Muscle of leg (tissue), 11 donors: ENCODE measurements around the gene GNAL. TPM values are rescaled to one million over a fixed set of nuclear protein-coding genes. Genes with fewer than 3 reads are reported as not detected.
"Not testable (repeated sequence)": the region's sequence is repeated elsewhere in the genome, so short reads cannot be mapped to it uniquely, and the experiment has no call there.

Experiments used
- DNase-seq: peaks from one replicate; pipeline ENCODE4 v3.0.0; 2013
- H3K27ac ChIP-seq: one replicate; pipeline ENCODE4 v1.5.1; 2013; ENCODE audit warnings: mild to moderate bottlenecking, low read length, control low read depth
- H3K27me3 ChIP-seq: one replicate; pipeline ENCODE4 v1.6.1; 2013; ENCODE audit warnings: low read length; ENCODE audit not compliant: control insufficient read depth, insufficient read depth
- H3K36me3 ChIP-seq: one replicate; pipeline ENCODE4 v1.6.1; 2013; ENCODE audit warnings: low read length; ENCODE audit not compliant: control insufficient read depth, insufficient read depth
- H3K4me1 ChIP-seq: one replicate; pipeline ENCODE4 v1.6.1; 2013; ENCODE audit warnings: low read length; ENCODE audit not compliant: control insufficient read depth, insufficient read depth
- H3K4me3 ChIP-seq: one replicate; pipeline ENCODE4 v1.5.1; 2013; ENCODE audit warnings: low read length, control low read depth
- H3K9me3 ChIP-seq: replicated peaks from 2 replicates; pipeline ENCODE4 v1.6.1; 2013; ENCODE audit warnings: low read depth, low read length; ENCODE audit not compliant: control insufficient read depth
- WGBS: methylation state at CpG from one replicate; pipeline ENCODE4 v1.1.5; 2013; ENCODE audit warnings: missing lambda C conversion rate; ENCODE audit not compliant: insufficient coverage; 5-methylcytosine and 5-hydroxymethylcytosine counted together
- polyA plus RNA-seq, 8 donors: library from polyadenylated mRNA; unstranded; fragments of 120-200 nt; gene quantifications; one replicate each; pipeline versions ENCODE4 v1.2.1 to v1.2.3, GENCODE V29; 2013; ENCODE audit warnings: inconsistent platforms in 1 of 8, low replicate concordance in 1 of 8; ENCODE audit not compliant: insufficient read length in 8 of 8, insufficient read depth in 1 of 8
- total RNA-seq: library from RNA; stranded (reverse); fragments of 120-200 nt; gene quantifications from one replicate; pipeline ENCODE4 v1.2.4, GENCODE V29; 2013

Gene GNAL
- total and polyA plus RNA-seq, 9 donors, result 1.2 to 2.4 (median 1.7) TPM

DNA sequence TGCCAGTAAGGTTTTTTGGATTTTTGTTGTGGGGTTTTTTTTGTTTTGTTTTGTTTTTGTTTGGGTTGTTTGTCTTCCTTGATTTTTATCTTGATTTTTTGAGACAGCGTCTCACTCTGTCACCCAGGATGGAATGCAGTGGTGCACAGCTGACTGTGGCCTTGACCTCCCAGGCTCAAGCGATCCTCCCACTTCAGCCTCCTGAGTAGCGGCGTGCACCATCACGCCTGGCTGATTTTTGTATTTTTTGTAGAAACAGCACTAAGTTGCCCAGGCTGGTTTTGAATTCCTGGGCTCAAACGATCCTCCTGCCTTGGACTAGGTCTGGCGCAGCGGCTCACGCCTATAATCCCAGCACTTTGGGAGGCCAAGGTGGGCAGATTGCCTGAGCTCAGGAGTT, 202.7 kb downstream of the GNAL start:
- no peaks in the 10 kb centered on the region for H3K27me3 ChIP-seq
- WGBS, result 91% methylated on average over 8 of the region's 9 CpGs
- no peak for DNase-seq
- no peaks in the 10 kb centered on the region for H3K9me3 ChIP-seq
- H3K27ac ChIP-seq, result no peak overlapping the region
- no peaks in the 10 kb centered on the region for H3K4me1 ChIP-seq
- H3K4me3 ChIP-seq, result no peak overlapping the region
- peaks cover 50% of the 10 kb centered on the region for H3K36me3 ChIP-seq

DNA sequence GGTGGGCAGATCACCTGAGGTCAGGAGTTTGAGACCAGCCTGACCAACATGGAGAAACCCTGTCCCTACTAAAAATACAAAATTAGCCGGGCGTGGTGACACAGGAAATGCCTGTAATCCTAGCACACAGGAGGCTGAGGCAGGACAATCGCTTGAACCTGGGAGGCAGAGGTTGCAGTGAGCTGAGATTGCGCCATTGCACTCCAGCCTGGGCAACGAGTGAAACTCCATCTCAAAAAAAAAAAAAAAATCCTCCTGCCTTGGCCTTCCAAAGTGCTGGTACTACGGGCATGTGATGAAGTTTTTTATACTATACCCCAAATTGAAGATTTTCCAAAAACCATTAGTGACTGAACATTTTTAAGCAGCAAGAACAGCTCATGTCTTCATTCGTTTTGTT, 203.4 kb downstream of the GNAL start:
- H3K36me3 ChIP-seq, result peaks cover 46% of the 10 kb centered on the region
- H3K4me1 ChIP-seq, H3K27me3 ChIP-seq, DNase-seq, H3K4me3 ChIP-seq, H3K27ac ChIP-seq, H3K9me3 ChIP-seq: not testable (repeated sequence)
- WGBS, result no CpG with 5 or more reads among the region's 7 CpGs

DNA sequence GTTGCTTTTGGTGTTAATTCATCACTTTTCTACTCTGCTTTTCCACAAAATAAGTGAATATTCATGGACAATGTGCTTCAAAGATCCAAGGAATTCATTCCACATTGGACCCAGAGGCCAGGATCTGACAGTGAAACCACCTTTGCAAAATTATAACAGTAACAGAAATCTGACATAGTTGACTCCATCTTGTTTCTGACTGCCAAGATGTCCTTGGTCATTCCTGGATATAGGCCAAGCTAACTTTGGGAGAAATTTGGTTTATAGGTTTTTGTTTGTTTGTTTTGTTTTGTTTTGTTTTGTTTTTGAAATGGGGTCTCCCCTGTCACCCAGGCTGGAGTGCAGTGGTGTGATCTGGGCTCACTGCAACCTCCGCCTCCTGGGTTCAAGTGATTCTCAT, 208.7 kb downstream of the GNAL start:
- no peaks in the 10 kb centered on the region for H3K27me3 ChIP-seq
- no peaks in the 10 kb centered on the region for H3K9me3 ChIP-seq
- no peaks in the 10 kb centered on the region for H3K4me1 ChIP-seq
- H3K4me3 ChIP-seq, result no peak overlapping the region
- 100% methylated on average over 1 of the region's 1 CpG for WGBS
- H3K27ac ChIP-seq, result no peak overlapping the region
- H3K36me3 ChIP-seq, result peaks cover 34% of the 10 kb centered on the region
- DNase-seq, result no peak

DNA sequence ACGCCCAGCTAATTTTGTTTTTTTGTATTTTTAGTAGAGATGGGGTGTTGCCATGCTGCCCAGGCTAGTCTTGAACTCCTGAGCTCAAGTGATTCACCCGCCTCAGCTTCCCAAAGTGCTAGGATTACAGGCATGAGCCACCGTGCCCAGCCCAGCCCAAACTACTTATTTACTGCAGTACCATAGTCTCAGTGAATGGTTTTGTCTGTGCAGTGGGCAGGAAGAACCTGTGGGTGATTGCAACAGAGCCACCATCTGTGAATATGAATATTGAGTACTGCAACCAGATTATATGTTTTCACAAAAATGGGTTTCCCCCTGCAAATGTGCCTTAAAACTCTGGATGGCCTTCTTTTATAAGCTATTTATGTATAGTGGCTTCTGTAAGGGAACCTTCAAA, 210.0 kb downstream of the GNAL start:
- Histone ChIP-seq H3K4me3 (no peak overlapping the region), H3K27ac (no peak overlapping the region), H3K27me3 (no peaks in the 10 kb centered on the region), H3K4me1 (no peaks in the 10 kb centered on the region), H3K36me3 (peaks cover 34% of the 10 kb centered on the region), H3K9me3 (no peaks in the 10 kb centered on the region)
- DNase-seq, result no peak
- WGBS, result 60% methylated on average over 1 of the region's 3 CpGs

DNA sequence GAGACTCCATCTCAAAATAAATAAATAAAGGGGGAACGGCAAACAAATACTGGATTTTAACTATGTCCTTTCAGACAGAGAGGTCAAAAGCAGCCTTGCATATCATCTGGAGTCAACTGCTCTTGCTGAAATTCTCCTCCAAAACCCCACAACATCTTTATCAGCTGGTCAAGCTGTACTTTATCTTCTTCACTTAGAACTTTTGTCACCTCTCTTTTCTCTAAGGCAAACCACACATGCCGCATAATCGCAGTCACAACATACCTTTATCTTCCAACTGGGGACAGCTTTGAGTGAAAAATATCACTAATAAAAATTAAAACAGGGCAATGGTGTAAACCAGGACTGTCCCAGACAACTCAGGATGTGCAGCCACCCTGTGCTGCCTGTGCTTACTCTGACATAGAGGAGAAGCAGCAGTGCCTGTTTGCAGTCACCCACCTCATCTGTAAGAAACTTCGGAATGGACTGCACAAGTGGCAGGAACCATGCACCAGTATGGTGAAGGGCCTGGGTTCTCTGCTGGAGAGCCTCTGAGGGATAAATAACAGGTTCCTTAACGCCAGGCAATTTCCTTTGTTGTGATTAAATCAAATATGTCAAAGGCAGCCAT, 212.9 kb downstream of the GNAL start:
- Histone ChIP-seq H3K9me3 (no peaks in the 10 kb centered on the region), H3K4me3 (no peak overlapping the region), H3K27me3 (no peaks in the 10 kb centered on the region), H3K27ac (no peak overlapping the region), H3K36me3 (peaks cover 26% of the 10 kb centered on the region), H3K4me1 (peaks cover under 1% of the 10 kb centered on the region)
- WGBS, result no CpG with 5 or more reads among the region's 5 CpGs
- DNase-seq, result no peak

DNA sequence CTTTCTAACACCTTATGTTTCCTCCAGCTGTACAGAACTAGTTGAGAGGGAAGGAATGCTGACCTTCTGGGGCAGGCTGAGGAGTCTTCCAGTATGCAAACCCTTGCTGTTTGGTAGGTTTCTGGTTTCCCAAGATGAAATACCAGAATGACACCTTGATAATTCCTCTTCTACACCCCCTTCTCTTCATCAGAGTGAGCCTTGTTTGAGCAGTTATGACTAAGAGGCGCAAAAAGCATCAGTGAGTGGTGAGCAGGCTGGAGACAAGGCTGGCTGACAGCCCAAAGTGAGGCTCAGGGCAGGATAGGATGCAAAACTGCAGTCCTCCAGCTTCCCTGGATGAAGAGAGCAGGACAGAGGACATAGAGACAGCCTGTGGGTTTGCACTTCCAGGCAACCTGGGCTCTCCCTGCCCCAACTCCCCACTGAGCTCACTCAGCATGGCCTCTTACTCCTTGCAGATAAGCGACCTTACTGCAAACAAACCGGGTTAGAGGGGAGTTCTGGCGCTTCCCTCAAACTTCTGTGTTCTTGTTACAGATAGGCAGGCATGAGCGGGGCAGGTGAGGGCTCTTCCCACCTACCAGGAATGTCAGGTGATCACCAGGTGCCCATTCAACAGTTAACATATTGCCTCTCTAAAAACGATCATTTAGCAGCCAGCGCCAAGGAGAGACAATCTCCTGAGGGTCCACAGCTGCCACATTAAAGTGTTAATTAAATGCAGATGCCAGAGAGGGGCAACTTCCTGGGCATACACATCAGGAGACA, 213.6 kb downstream of the GNAL start:
- peaks cover 22% of the 10 kb centered on the region for H3K36me3 ChIP-seq
- no peaks in the 10 kb centered on the region for H3K27me3 ChIP-seq
- H3K9me3 ChIP-seq, result no peaks in the 10 kb centered on the region
- H3K27ac ChIP-seq, result no peak overlapping the region
- no peak for DNase-seq
- H3K4me3 ChIP-seq, result no peak overlapping the region
- peaks cover 9% of the 10 kb centered on the region for H3K4me1 ChIP-seq
- 74% methylated on average over 3 of the region's 7 CpGs for WGBS

DNA sequence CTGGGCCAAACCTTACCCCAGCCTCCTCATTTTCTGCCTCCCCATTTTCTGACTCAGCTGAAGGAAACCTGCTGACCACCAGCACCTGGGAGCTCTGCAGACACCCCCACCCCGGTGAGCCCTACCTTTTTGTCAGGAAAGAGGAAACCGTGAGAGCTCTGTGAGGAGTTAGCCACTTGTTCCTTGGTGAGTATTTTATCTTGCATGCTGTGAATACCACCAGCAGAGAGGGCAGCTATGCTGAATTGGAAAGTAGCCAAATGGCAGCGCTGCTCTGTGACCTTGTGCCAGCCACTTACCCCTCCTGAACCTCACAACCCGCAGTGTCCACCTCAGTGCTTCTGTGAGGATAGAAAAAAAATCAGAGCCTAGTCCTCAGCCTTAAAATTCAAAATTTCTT, 216.5 kb downstream of the GNAL start:
- H3K4me1 ChIP-seq, result peaks cover 9% of the 10 kb centered on the region
- DNase-seq, result no peak
- no peak overlapping the region for H3K27ac ChIP-seq
- H3K36me3 ChIP-seq, result peaks cover 21% of the 10 kb centered on the region
- no peaks in the 10 kb centered on the region for H3K9me3 ChIP-seq
- no peak overlapping the region for H3K4me3 ChIP-seq
- no CpG with 5 or more reads among the region's 4 CpGs for WGBS
- H3K27me3 ChIP-seq, result no peaks in the 10 kb centered on the region

DNA sequence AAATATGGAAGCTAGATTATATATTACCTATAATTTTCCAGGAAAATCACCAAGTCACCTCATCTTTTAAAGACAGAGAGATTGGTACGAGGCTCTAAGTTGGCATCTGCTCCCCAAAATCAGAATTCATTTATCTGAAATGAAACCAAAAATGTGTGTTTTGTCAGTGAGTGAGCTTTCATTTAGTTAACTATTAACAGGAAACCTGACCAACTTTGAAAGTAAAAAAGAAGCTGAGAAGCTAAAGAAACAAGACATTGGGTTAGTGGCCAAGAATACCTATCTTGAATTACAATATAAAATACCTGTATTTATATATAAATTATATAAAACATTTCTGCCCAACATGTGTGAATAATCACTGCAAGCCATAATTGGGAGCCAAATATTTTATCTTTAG, 217.1 kb downstream of the GNAL start:
- DNase-seq, result no peak
- H3K27ac ChIP-seq, result no peak overlapping the region
- H3K36me3 ChIP-seq, result peaks cover 21% of the 10 kb centered on the region
- no peaks in the 10 kb centered on the region for H3K27me3 ChIP-seq
- no peak overlapping the region for H3K4me3 ChIP-seq
- no peaks in the 10 kb centered on the region for H3K9me3 ChIP-seq
- H3K4me1 ChIP-seq, result peaks cover 9% of the 10 kb centered on the region
- no CpG with 5 or more reads among the region's 1 CpG for WGBS

DNA sequence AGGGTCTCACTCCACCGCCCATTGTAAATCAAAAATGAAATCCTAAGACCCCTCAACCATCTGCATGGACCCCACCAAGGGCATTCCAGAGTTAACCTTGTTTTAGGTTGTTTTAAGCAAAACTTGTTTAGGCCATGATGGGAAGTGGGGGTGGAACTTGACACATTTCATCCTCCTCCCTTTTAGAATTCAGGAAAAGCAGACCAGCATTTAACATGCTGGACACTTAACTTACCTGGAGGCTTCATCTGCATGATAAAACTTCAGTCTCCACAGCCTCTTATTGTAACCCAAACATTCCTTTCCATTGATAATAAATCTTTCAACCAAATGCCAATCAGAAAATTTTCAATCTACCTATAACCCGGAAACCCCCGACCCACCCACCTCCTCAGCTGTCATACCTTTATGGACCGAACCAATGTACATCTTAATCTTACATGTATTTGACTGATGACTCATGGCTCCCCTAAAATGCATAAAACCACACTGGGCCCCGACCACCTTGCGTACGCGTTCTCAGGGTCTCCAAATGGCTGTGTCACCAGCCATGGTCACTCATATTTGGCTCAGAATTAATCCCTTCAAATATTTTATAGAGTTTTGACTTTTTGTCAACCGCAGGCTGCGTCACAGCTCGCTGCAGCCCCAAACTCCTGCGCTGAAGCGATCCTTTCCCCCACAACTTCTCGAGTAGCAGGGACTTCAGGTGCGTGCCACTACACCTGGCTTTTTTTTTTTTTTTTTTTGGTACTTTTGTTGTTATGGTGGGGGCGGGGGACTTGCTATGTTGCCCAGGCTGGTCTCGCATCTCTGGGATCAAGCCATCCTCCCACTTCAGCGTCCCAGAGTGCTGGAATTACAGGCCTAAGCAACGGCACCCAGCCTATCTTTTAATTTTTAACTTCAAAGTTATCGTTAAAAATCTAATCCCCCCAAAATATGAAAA, 218.1 kb downstream of the GNAL start:
- H3K27ac ChIP-seq, result no peak overlapping the region
- peak overlapping the region; percentile 90 for H3K4me3 ChIP-seq
- DNase-seq, result peak; percentile 13
- no peaks in the 10 kb centered on the region for H3K27me3 ChIP-seq
- peaks cover 17% of the 10 kb centered on the region for H3K36me3 ChIP-seq
- no peaks in the 10 kb centered on the region for H3K9me3 ChIP-seq
- peaks cover 9% of the 10 kb centered on the region for H3K4me1 ChIP-seq
- WGBS, result 64% methylated on average over 10 of the region's 20 CpGs
